Measurements from ENCODE around the gene FXYD3. TPM values are rescaled to one million over a fixed set of nuclear protein-coding genes. Genes with fewer than 3 reads are reported as not detected.

FXYD3 gene
- total RNA-seq, 1 donor from 2014 or later: not detected

- H3K27ac Mint-ChIP-seq: peak overlapping the region; percentile 96
- H3K36me3 Mint-ChIP-seq (ENCODE audit: low read depth): no peaks in the 10 kb centered on the region
- ChIA-PET POLR2A (interaction anchor here (0.6 to 2.2 kb wide), 12 partner anchors 11 to 262 kb away, joined by 3 to 12 read pairs (median 4); partner anchors contain the start of gene FFAR1), CTCF (interaction anchor here (0.7 to 4.0 kb wide), 7 partner anchors 10 to 424 kb away, joined by 3 to 48 read pairs (median 3); no protein-coding TSS in a partner anchor)
- peaks cover 86% of the 10 kb centered on the region for H3K4me1 Mint-ChIP-seq
- intact Hi-C loops (cut with micrococcal nuclease): loop anchor here (1.0 kb wide), 1 partner anchor 19 kb away; no protein-coding TSS in a partner anchor
- H3K9me3 Mint-ChIP-seq: no peaks in the 10 kb centered on the region
- no peak for DNase-seq
- no peak for TF ChIP-seq CTCF (IDR thresholded peaks at IDR 0.05)
- H3K4me3 Mint-ChIP-seq: peak overlapping the region; percentile 71
- H3K27me3 Mint-ChIP-seq: no peaks in the 10 kb centered on the region
- peak; percentile 70 for ATAC-seq (ENCODE audit: low read depth)
These were observed 29.7 kb upstream of the FXYD3 start for GRCh38 chr19:35085947-35086346.

GRCh38 chr19:35086455-35086854 is 29.2 kb upstream of the FXYD3 start:
- peak overlapping the region; percentile 96 for H3K27ac Mint-ChIP-seq
- TF ChIP-seq CTCF (IDR thresholded peaks at IDR 0.05): no peak
- POLR2A ChIA-PET: interaction anchor here (0.6 to 2.2 kb wide), 11 partner anchors 11 to 261 kb away, joined by 3 to 12 read pairs (median 4); partner anchors contain the start of gene FFAR1
- ATAC-seq (ENCODE audit: low read depth) (no peak), DNase-seq (no peak)
- no peaks in the 10 kb centered on the region for H3K36me3 Mint-ChIP-seq (ENCODE audit: low read depth)
- peak overlapping the region; percentile 71 for H3K4me3 Mint-ChIP-seq
- H3K9me3 Mint-ChIP-seq: no peaks in the 10 kb centered on the region
- H3K4me1 Mint-ChIP-seq: peaks cover 82% of the 10 kb centered on the region
- CTCF ChIA-PET: interaction anchor here (0.7 to 4.0 kb wide), 7 partner anchors 11 to 424 kb away, joined by 3 to 48 read pairs (median 3); no protein-coding TSS in a partner anchor
- intact Hi-C loops (cut with micrococcal nuclease): loop anchor here (1.0 kb wide), 1 partner anchor 19 kb away; no protein-coding TSS in a partner anchor
- H3K27me3 Mint-ChIP-seq: no peaks in the 10 kb centered on the region

GRCh38 chr19:35087393-35087792 is 28.2 kb upstream of the FXYD3 start:
- Mint-ChIP-seq H3K4me1 (peaks cover 78% of the 10 kb centered on the region), H3K4me3 (no peak overlapping the region), H3K9me3 (no peaks in the 10 kb centered on the region), H3K27me3 (no peaks in the 10 kb centered on the region), H3K36me3 (ENCODE audit: low read depth) (no peaks in the 10 kb centered on the region), H3K27ac (peak overlapping the region; percentile 96)
- POLR2A ChIA-PET: interaction anchor here (0.6 to 2.2 kb wide), 5 partner anchors 20 to 247 kb away, joined by 5 to 14 read pairs (median 11); no protein-coding TSS in a partner anchor
- ATAC-seq (ENCODE audit: low read depth) (no peak), DNase-seq (no peak)
- intact Hi-C loops (cut with micrococcal nuclease): no loop called here
- no peak for TF ChIP-seq CTCF (IDR thresholded peaks at IDR 0.05)
- CTCF ChIA-PET: interaction anchor here (0.9 to 4.0 kb wide), 4 partner anchors 17 to 48 kb away, joined by 3 to 48 read pairs (median 10); no protein-coding TSS in a partner anchor

- Mint-ChIP-seq H3K4me1 (peaks cover 69% of the 10 kb centered on the region), H3K27ac (peak overlapping the region; percentile 96), H3K4me3 (no peak overlapping the region), H3K36me3 (ENCODE audit: low read depth) (no peaks in the 10 kb centered on the region), H3K9me3 (no peaks in the 10 kb centered on the region), H3K27me3 (no peaks in the 10 kb centered on the region)
- intact Hi-C loops (cut with micrococcal nuclease): no loop called here
- ATAC-seq (ENCODE audit: low read depth) (no peak), DNase-seq (no peak)
- TF ChIP-seq CTCF (IDR thresholded peaks at IDR 0.05): no peak
- ChIA-PET CTCF (interaction anchor here (3.1 to 4.0 kb wide), 2 partner anchors 18 to 21 kb away, joined by 16 to 48 read pairs; no protein-coding TSS in a partner anchor), POLR2A (no interaction called here)
These were observed 27.3 kb upstream of the FXYD3 start for GRCh38 chr19:35088131-35088913.

GRCh38 chr19:35089554-35089953 is 26.1 kb upstream of the FXYD3 start:
- CTCF ChIA-PET: interaction anchor here (0.6 to 4.3 kb wide), 5 partner anchors 19 to 117 kb away, joined by 3 to 52 read pairs (median 3); partner anchors contain the start of gene LGI4
- Mint-ChIP-seq H3K36me3 (ENCODE audit: low read depth) (no peaks in the 10 kb centered on the region), H3K27me3 (no peaks in the 10 kb centered on the region), H3K9me3 (no peaks in the 10 kb centered on the region), H3K4me1 (peaks cover 57% of the 10 kb centered on the region), H3K4me3 (no peak overlapping the region), H3K27ac (no peak overlapping the region)
- POLR2A ChIA-PET: interaction anchor here (1.2 kb wide), 1 partner anchor 23 kb away, joined by 3 read pairs; no protein-coding TSS in a partner anchor
- no peak for TF ChIP-seq CTCF (IDR thresholded peaks at IDR 0.05)
- intact Hi-C loops (cut with micrococcal nuclease): no loop called here
- no peak for DNase-seq
- no peak for ATAC-seq (ENCODE audit: low read depth)
